Measurements from ENCODE around the gene NEURL3.

NEURL3 gene

GRCh38 chr2:96520697-96521096 lies 15.5 kb upstream of the NEURL3 start:
- no peak for TF ChIP-seq CTCF (IDR thresholded peaks at IDR 0.05; ENCODE audit: insufficient read depth, missing control alignments)
- no peak for FAIRE-seq

GRCh38 chr2:96520231-96520630 lies 15.1 kb upstream of the NEURL3 start:
- no peak for FAIRE-seq
- TF ChIP-seq CTCF (IDR thresholded peaks at IDR 0.05; ENCODE audit: insufficient read depth, missing control alignments) = no peak

More at GRCh38 chr2:96520697-96521096, 15.5 kb upstream of the NEURL3 start:
- DNase-seq (ENCODE audit: insufficient read length, low spot score) = no peak

GRCh38 chr2:96517079-96517478 lies 11.9 kb upstream of the NEURL3 start:
- DNase-seq (ENCODE audit: insufficient read length, low spot score) (no peak), FAIRE-seq (no peak)
- no peak for TF ChIP-seq CTCF (IDR thresholded peaks at IDR 0.05; ENCODE audit: insufficient read depth, missing control alignments)

More at GRCh38 chr2:96520231-96520630, 15.1 kb upstream of the NEURL3 start:
- DNase-seq (ENCODE audit: insufficient read length, low spot score) = no peak

- no peak for FAIRE-seq
- no peak for DNase-seq (ENCODE audit: insufficient read length, low spot score)
- TF ChIP-seq CTCF (IDR thresholded peaks at IDR 0.05; ENCODE audit: insufficient read depth, missing control alignments) = no peak
These were observed 9.4 kb upstream of the NEURL3 start for GRCh38 chr2:96514521-96514920.

- FAIRE-seq = no peak
These were observed 7.2 kb upstream of the NEURL3 start for GRCh38 chr2:96512341-96512740.

GRCh38 chr2:96511851-96512250 lies 6.7 kb upstream of the NEURL3 start:
- DNase-seq (ENCODE audit: insufficient read length, low spot score) (no peak), FAIRE-seq (no peak)
- TF ChIP-seq CTCF (IDR thresholded peaks at IDR 0.05; ENCODE audit: insufficient read depth, missing control alignments) = no peak

More at GRCh38 chr2:96512341-96512740, 7.2 kb upstream of the NEURL3 start:
- TF ChIP-seq CTCF (IDR thresholded peaks at IDR 0.05; ENCODE audit: insufficient read depth, missing control alignments) = no peak
- no peak for DNase-seq (ENCODE audit: insufficient read length, low spot score)

GRCh38 chr2:96510931-96511595 lies 5.9 kb upstream of the NEURL3 start:
- FAIRE-seq (no peak), DNase-seq (ENCODE audit: insufficient read length, low spot score) (no peak)
- no peak for TF ChIP-seq CTCF (IDR thresholded peaks at IDR 0.05; ENCODE audit: insufficient read depth, missing control alignments)
